ENCODE data around the gene TEKT3.

TEKT3 gene

GRCh38 chr17:15290605-15291004, 50.8 kb downstream of the TEKT3 start:
- DNase-seq, result peak; percentile 25

- peak; percentile 44 for DNase-seq
Observed at GRCh38 chr17:15289285-15290183, 51.9 kb downstream of the TEKT3 start.

- no peak for DNase-seq
Observed at GRCh38 chr17:15288859-15289258, 52.5 kb downstream of the TEKT3 start.

- no peak for DNase-seq
Observed at GRCh38 chr17:15287538-15288267, 53.7 kb downstream of the TEKT3 start.

GRCh38 chr17:15285466-15285865, 55.9 kb downstream of the TEKT3 start:
- DNase-seq, result no peak

GRCh38 chr17:15284537-15284936, 56.9 kb downstream of the TEKT3 start:
- DNase-seq, result no peak

GRCh38 chr17:15284107-15284506, 57.3 kb downstream of the TEKT3 start:
- DNase-seq, result no peak

- DNase-seq, result no peak
Observed at GRCh38 chr17:15281909-15282308, 59.5 kb downstream of the TEKT3 start.

GRCh38 chr17:15278924-15279477, 62.4 kb downstream of the TEKT3 start:
- DNase-seq, result peak; percentile 97

- DNase-seq, result no peak
Observed at GRCh38 chr17:15278380-15278779, 63.0 kb downstream of the TEKT3 start.

GRCh38 chr17:15274017-15274416, 67.4 kb downstream of the TEKT3 start:
- DNase-seq, result no peak

GRCh38 chr17:15273141-15273793, 68.1 kb downstream of the TEKT3 start:
- DNase-seq, result peak; percentile 84

- DNase-seq, result no peak
Observed at GRCh38 chr17:15271741-15272140, 69.7 kb downstream of the TEKT3 start.

GRCh38 chr17:15270628-15271381, 70.6 kb downstream of the TEKT3 start:
- DNase-seq, result no peak

- no peak for DNase-seq
Observed at GRCh38 chr17:15269780-15270089, 71.7 kb downstream of the TEKT3 start.

- no peak for DNase-seq
Observed at GRCh38 chr17:15269087-15269779, 72.2 kb downstream of the TEKT3 start.

GRCh38 chr17:15268461-15268860, 72.9 kb downstream of the TEKT3 start:
- DNase-seq, result no peak

- DNase-seq, result peak; percentile 58
Observed at GRCh38 chr17:15267996-15268395, 73.4 kb downstream of the TEKT3 start.

- no peak for DNase-seq
Observed at GRCh38 chr17:15266325-15267125, 74.9 kb downstream of the TEKT3 start.

GRCh38 chr17:15265131-15265530, 76.3 kb downstream of the TEKT3 start, which contains the start of gene PMP22:
PMP22 (minus strand) TSS chr17:15265326; CDS start chr17:15260727, 4,599 bp downstream.
- no peak for DNase-seq

- DNase-seq, result no peak
Observed at GRCh38 chr17:15264542-15264941, 76.9 kb downstream of the TEKT3 start.
